Measurements from ENCODE around the gene MADCAM1. TPM values are rescaled to one million over a fixed set of nuclear protein-coding genes. Genes with fewer than 3 reads are reported as not detected.

The MADCAM1 gene
- total and polyA plus RNA-seq, 2 donors (not counting 1 experiment from before 2014, with no cell fraction given): 0.70 to 2.5 TPM

DNA sequence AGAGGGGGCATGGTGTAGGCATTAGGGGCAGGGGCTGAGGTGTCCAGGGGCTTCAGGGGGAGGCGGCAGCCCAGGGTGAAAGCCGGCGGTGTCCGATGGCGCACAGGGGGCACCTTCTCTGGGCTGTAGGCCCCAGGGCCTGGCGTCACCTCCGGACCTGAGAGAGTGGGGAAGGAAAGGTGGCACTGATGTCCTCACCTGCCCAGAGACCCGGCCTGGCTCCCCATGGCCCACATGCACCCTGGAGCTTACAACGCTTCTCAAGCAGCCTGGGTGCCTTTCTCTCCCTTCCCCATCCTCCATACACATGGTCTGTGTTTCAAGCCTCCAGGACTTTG lies 32.1 kb upstream of the MADCAM1 start:
- Mint-ChIP-seq H3K27ac (no peak overlapping the region), H3K4me3 (no peak overlapping the region), H3K9me3 (ENCODE audit: insufficient read depth) (no peaks in the 10 kb centered on the region), H3K27me3 (peaks cover 5% of the 10 kb centered on the region), H3K4me1 (peaks cover 8% of the 10 kb centered on the region)
- no peak for DNase-seq
- H4K20me1 ChIP-seq (ENCODE audit: control insufficient read depth, insufficient read depth, low read length, poor library complexity, severe bottlenecking): no peaks in the 10 kb centered on the region
- H3K27ac ChIP-seq (ENCODE audit: low read length in 2 of 2): no peak overlapping the region
- WGBS (ENCODE audit: insufficient coverage): 100% methylated on average over 9 of the region's 9 CpGs
- intact Hi-C loops (cut with micrococcal nuclease): no loop called here
- peaks cover 0 to 27% (median 7%) of the 10 kb centered on the region in 4 experiments for H3K27me3 ChIP-seq (replicated peaks in 1 of 4; ENCODE audit: control extremely low read depth in 1 of 4, control insufficient read depth in 3 of 4, insufficient read depth in 4 of 4, low read length in 3 of 4)
- H3K4me3 ChIP-seq (ENCODE audit: control extremely low read depth in 1 of 5, extremely low read depth in 1 of 5, insufficient read depth in 1 of 5, low read depth in 2 of 5, low read length in 4 of 5): no peak overlapping the region
- no peak overlapping the region for H2AFZ ChIP-seq (ENCODE audit: insufficient read depth, low read depth, low read length, poor library complexity, severe bottlenecking)
- ChIA-PET POLR2A (no interaction called here), CTCF (no interaction called here)
- peaks cover 13 to 16% of the 10 kb centered on the region in 2 donors for H3K4me1 ChIP-seq (ENCODE audit: control insufficient read depth in 2 of 2, insufficient read depth in 2 of 2, low read length in 2 of 2)
- H3K9me3 ChIP-seq (ENCODE audit: control extremely low read depth in 1 of 3, control insufficient read depth in 2 of 3, insufficient read depth in 1 of 3, low read length in 2 of 3): peaks cover 0 to 16% (median 0%) of the 10 kb centered on the region in 3 donors
- no peaks in the 10 kb centered on the region for H3K36me3 ChIP-seq (replicated peaks in 1 of 2; ENCODE audit: control extremely low read depth in 1 of 2, control insufficient read depth in 1 of 2, extremely low read depth in 1 of 2, insufficient read depth in 2 of 2, low read length in 1 of 2)
- no peak overlapping the region for H3K4me2 ChIP-seq (replicated peaks; ENCODE audit: low read depth, low read length, poor library complexity, severe bottlenecking)
- no peak overlapping the region for H3K9ac ChIP-seq (ENCODE audit: low read length)
- TF ChIP-seq, protein P1, sequence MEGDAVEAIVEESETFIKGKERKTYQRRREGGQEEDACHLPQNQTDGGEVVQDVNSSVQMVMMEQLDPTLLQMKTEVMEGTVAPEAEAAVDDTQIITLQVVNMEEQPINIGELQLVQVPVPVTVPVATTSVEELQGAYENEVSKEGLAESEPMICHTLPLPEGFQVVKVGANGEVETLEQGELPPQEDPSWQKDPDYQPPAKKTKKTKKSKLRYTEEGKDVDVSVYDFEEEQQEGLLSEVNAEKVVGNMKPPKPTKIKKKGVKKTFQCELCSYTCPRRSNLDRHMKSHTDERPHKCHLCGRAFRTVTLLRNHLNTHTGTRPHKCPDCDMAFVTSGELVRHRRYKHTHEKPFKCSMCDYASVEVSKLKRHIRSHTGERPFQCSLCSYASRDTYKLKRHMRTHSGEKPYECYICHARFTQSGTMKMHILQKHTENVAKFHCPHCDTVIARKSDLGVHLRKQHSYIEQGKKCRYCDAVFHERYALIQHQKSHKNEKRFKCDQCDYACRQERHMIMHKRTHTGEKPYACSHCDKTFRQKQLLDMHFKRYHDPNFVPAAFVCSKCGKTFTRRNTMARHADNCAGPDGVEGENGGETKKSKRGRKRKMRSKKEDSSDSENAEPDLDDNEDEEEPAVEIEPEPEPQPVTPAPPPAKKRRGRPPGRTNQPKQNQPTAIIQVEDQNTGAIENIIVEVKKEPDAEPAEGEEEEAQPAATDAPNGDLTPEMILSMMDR (IDR thresholded peaks at IDR 0.05): no peak
- no peak for TF ChIP-seq EZH2 (IDR thresholded peaks at IDR 0.05; ENCODE audit: borderline replicate concordance, insufficient read depth, low read depth, low read length, poor library complexity, severe bottlenecking)
- H3K79me2 ChIP-seq (ENCODE audit: control insufficient read depth, insufficient read depth, low read length): no peaks in the 10 kb centered on the region
- ATAC-seq (ENCODE audit: low read depth): no peak

DNA sequence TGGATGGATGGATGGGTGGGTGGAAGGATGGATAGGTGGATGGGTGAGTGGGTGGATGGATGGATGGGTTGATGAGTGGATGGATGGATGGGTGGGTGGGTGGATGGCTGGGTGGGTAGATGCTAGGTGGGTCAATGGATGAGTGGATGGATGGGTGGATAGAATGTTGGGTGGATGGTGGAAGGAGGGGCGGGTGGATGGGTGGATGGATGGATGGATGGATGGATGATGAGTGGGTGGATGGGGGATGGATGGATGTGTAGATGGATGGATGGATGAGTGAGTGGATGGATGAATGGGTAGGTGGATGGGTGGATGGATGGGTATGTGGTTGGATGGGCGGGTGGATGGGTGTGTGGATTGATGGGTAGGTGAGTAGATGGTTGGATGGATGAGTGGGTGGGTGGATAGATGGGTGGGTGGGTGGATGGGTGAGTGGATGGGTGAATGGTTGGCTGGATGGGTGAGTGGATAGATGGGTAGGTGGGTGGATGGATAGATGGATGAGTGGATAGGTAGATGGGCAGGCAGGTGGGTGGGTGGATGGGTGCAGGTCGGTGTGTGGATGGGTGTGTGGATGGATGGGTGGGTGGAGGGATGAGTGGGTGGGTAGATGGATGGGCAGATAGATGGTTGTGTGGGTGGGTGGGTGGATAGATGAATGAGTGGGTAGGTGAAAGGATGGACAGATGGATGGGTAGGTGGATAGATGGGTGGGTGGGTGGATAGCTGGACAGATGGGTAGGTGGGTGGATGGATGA lies 31.1 kb upstream of the MADCAM1 start:
- Histone ChIP-seq H3K4me1 (ENCODE audit: control insufficient read depth in 2 of 2, insufficient read depth in 2 of 2, low read length in 2 of 2) (peaks cover 8 to 11% of the 10 kb centered on the region in 2 donors), H3K27me3 (replicated peaks in 1 of 4; ENCODE audit: control extremely low read depth in 1 of 4, control insufficient read depth in 3 of 4, insufficient read depth in 4 of 4, low read length in 3 of 4) (peaks cover 0 to 19% (median 5%) of the 10 kb centered on the region in 4 experiments), H3K36me3 (replicated peaks in 1 of 2; ENCODE audit: control extremely low read depth in 1 of 2, control insufficient read depth in 1 of 2, extremely low read depth in 1 of 2, insufficient read depth in 2 of 2, low read length in 1 of 2) (no peaks in the 10 kb centered on the region), H3K79me2 (ENCODE audit: control insufficient read depth, insufficient read depth, low read length) (no peaks in the 10 kb centered on the region), H3K27ac (ENCODE audit: low read length in 2 of 2) (no peak overlapping the region), H3K9ac (ENCODE audit: low read length) (no peak overlapping the region), H2AFZ (ENCODE audit: insufficient read depth, low read depth, low read length, poor library complexity, severe bottlenecking) (no peak overlapping the region), H4K20me1 (ENCODE audit: control insufficient read depth, insufficient read depth, low read length, poor library complexity, severe bottlenecking) (no peaks in the 10 kb centered on the region), H3K9me3 (ENCODE audit: control extremely low read depth in 1 of 3, control insufficient read depth in 2 of 3, insufficient read depth in 1 of 3, low read length in 2 of 3) (peaks cover 0 to 15% (median 0%) of the 10 kb centered on the region in 3 donors), H3K4me3 (ENCODE audit: control extremely low read depth in 1 of 5, extremely low read depth in 1 of 5, insufficient read depth in 1 of 5, low read depth in 2 of 5, low read length in 4 of 5) (no peak overlapping the region), H3K4me2 (replicated peaks; ENCODE audit: low read depth, low read length, poor library complexity, severe bottlenecking) (no peak overlapping the region)
- ChIA-PET CTCF (no interaction called here), POLR2A (no interaction called here)
- intact Hi-C loops (cut with micrococcal nuclease): no loop called here
- peaks cover 3% of the 10 kb centered on the region for H3K9me3 Mint-ChIP-seq (ENCODE audit: insufficient read depth)
- ATAC-seq (ENCODE audit: low read depth) (no peak), DNase-seq (no peak)
- H3K4me3 Mint-ChIP-seq: no peak overlapping the region
- TF ChIP-seq, protein P1 (IDR thresholded peaks at IDR 0.05): no peak
- no peak for TF ChIP-seq EZH2 (IDR thresholded peaks at IDR 0.05; ENCODE audit: borderline replicate concordance, insufficient read depth, low read depth, low read length, poor library complexity, severe bottlenecking)
- no peaks in the 10 kb centered on the region for H3K27me3 Mint-ChIP-seq
- H3K4me1 Mint-ChIP-seq: peaks cover 2% of the 10 kb centered on the region
- WGBS (ENCODE audit: insufficient coverage): 98% methylated on average over 3 of the region's 3 CpGs
- no peak overlapping the region for H3K27ac Mint-ChIP-seq

All from B cell (primary cell).